Omental fat pad (tissue), 4 donors: ENCODE results near the gene NDUFS5. TPM values are rescaled to one million over a fixed set of nuclear protein-coding genes. Genes with fewer than 3 reads are reported as not detected.
"Not testable (repeated sequence)": the region's sequence is repeated elsewhere in the genome, so short reads cannot be mapped to it uniquely, and the experiment has no call there.

Experiments used
- ATAC-seq: fragments of 150-250 bp; one replicate; pipeline ENCODE4 v1.9.1; 2016; ENCODE audit warnings: mild to moderate bottlenecking, moderate library complexity; ENCODE audit not compliant: low FRiP score
- DNase-seq: peaks from one replicate; pipeline ENCODE4 v3.0.0-alpha.2; 2019; ENCODE audit warnings: low spot score
- total RNA-seq, 4 donors: library from RNA; depleted of rRNA; stranded (reverse); fragments of >200 nt; gene quantifications; one replicate each; pipeline ENCODE4 v1.1.0, GENCODE V29; 2016
- TF ChIP-seq, protein P1 (sequence below), 3 donors: fragments of 450-650 bp; IDR thresholded peaks; one replicate each; pipeline ENCODE4 v1.5.1; 2016 to 2017; ENCODE audit warnings: antibody characterized with exemption in 3 of 3, mild to moderate bottlenecking in 3 of 3, moderate library complexity in 2 of 3

The NDUFS5 gene
- total RNA-seq, 4 donors from 2014 or later = 304 to 609 (median 443) TPM

DNA sequence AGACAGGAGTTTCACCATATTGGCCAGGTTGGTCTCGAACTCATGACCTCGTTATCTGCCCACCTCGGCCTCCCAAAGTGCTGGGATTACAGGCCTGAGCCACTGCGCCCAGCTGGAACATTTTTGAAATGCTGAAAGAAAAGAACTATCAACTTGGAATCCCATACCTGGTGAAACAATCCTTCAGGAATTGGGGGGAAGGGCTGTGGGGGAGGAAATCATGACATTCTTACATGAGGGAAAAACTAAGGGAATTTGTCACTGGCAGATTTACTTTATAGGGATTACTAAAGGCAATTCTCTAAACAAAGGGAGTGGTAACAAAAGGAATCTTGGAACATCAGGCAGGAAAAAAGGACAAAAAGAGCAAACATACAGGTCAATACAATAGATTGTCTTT, 25.8 kb downstream of the NDUFS5 start:
- TF ChIP-seq, protein P1, sequence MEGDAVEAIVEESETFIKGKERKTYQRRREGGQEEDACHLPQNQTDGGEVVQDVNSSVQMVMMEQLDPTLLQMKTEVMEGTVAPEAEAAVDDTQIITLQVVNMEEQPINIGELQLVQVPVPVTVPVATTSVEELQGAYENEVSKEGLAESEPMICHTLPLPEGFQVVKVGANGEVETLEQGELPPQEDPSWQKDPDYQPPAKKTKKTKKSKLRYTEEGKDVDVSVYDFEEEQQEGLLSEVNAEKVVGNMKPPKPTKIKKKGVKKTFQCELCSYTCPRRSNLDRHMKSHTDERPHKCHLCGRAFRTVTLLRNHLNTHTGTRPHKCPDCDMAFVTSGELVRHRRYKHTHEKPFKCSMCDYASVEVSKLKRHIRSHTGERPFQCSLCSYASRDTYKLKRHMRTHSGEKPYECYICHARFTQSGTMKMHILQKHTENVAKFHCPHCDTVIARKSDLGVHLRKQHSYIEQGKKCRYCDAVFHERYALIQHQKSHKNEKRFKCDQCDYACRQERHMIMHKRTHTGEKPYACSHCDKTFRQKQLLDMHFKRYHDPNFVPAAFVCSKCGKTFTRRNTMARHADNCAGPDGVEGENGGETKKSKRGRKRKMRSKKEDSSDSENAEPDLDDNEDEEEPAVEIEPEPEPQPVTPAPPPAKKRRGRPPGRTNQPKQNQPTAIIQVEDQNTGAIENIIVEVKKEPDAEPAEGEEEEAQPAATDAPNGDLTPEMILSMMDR (IDR thresholded peaks at IDR 0.05) = no peak
- DNase-seq = no peak
- no peak for ATAC-seq

DNA sequence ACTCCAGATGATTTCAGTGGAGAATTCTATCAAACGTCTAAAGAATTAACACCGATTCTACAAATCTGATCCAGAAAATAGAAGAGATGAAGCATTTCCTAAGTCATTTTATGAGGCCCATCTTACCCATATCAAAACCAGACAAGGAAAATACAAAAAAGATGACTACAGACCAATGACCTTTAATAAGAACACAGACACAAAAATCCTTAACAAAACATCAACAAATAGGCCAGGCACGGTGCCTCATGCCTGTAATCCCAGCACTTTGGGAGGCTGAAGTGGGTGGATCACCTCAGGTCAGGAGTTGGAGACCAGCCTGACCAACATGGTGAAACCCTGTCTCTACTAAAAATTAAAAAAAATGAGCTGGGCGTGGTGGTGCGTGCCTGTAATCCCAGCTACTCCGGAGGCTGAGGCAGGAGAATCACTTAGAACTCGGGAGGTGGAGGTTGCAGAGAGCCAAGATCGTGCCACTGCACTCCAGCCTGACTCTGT, 29.1 kb downstream of the NDUFS5 start:
- not testable (repeated sequence) for DNase-seq, ATAC-seq

DNA sequence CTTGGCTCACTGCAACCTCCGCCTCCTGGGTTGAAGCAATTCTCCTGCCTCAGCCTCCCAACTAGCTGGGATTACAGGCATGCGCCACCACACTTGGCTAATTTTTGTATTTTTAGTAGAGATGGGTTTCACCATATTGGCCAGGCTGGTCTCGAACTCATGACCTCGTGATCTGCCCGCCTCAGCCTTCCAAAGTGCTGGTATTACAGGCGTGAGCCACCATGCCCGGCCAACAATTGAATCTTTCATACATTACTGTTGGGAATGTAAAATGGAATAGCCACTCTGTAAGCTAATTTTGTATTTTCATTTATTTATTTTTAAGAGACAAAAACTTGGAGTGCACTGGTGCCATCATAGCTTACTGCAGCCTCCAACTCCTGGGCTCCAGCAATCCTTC, 35.4 kb downstream of the NDUFS5 start:
- not testable (repeated sequence) for ATAC-seq, DNase-seq

DNA sequence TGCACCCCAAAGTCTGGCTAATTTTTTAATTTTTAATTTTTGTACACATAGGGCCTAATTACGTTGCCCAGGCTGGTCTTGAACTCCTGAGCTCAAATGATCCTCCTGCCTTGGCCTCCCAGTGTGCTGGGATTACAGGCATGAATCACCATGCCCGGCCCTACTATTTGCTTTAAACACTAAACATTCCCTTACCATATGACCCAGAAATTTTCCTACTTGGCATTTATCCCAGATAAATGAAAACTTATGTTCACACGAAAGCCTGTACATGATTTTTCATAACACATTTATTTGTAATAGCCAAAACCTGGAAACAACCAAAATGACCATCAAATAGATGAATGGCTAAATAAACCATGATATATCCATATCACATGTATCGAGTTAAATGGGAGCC, 35.8 kb downstream of the NDUFS5 start:
- TF ChIP-seq, protein P1 (IDR thresholded peaks at IDR 0.05) = no peak
- DNase-seq (no peak), ATAC-seq (no peak)

DNA sequence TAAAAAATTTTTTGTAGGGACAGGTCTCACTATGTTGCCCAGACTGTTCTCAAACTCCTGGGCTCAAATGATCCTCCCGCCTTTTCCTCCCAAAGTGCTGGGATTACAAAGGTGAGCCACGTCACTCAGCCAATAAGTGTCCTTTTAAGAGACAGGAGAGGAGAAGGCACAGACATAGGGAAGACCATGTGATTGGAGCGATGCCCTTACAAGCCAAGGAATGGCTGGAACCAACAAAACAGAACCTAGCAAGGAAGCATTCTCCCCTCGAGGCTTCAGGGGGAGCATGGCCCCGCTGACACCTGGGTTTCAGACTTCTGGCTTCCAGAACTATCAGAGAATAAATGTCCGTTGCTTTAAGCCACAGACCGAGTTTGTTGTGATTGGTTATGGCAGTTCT, 37.0 kb downstream of the NDUFS5 start:
- DNase-seq (no peak), ATAC-seq (no peak)
- TF ChIP-seq, protein P1 (IDR thresholded peaks at IDR 0.05) = no peak

DNA sequence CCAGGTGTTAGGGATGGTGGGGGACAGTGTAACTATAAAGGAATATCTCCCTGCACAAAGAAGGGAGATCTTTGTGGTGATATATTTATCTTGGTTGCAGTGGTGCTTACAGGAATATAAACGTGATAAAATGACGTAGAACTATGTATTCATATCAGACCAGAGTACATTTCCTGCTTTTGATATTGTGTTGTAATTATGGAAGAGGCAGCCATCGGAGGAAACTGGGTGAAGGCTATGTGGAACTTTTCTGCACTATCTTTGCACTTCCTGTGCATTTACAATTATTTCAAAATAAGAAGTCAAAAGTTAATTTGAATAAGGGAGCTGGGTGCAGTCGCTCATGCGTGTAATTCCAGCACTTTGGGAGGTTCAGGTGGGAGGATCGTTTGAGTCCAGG, 37.6 kb downstream of the NDUFS5 start:
- ATAC-seq = no peak
- TF ChIP-seq, protein P1 (IDR thresholded peaks at IDR 0.05) = no peak
- no peak for DNase-seq

DNA sequence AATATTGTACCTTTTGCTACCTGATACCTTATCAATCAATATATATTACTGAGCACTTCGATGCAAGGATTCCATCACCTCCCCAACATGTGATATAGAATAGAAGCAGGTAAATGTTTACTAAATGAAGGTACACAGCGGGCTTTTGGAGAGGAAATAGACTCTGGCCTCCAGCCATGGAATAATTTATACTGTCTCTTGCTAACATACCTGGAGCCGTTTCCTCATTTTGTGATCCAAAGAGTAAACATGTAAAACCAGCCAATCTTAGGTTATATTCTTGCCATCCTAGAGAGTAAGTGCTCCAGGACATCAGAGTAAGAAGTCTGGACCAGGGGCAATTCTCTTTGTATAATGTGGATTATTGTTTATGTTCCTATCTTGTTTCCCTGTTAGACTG, 39.4 kb downstream of the NDUFS5 start:
- no peak for DNase-seq
- no peak for ATAC-seq
- TF ChIP-seq, protein P1 (IDR thresholded peaks at IDR 0.05) = no peak

DNA sequence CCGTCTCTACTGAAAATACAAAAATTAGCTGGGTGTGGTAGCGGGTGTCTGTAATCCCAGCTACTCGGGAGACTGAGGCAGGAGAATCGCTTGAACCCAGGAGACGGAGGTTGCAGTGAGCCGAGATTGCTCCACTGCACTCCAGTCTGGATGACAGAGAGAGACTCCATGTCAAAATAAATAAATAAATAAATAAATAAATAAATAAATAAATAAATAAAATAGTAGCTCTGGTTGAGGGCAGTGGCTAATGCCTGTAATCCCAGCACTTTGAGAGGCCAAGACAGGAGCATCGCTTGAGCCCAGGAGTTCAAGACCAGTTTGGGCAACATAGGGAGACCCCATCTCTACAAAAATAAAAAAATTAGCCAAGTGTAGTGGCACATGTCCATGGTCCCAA, 42.1 kb downstream of the NDUFS5 start:
- ATAC-seq, DNase-seq: not testable (repeated sequence)

DNA sequence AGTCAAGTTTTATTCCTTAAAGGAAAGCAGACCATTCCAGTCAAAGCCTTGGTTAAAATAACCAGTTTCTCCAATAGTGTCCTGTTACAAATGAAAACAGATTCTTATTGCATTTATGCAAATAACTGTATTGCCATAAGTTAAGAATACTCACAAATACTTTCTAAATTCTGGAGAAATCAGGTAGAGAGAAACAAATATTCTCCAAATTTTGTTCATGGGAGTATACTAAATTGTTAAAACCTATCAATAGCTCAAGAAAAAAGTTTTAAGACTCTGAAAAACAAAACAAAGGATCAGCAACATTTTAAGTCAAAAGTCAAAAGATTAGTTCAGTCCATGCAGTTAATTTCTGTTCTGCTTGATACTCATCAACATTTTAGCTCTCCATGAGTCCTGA, 45.4 kb downstream of the NDUFS5 start:
- DNase-seq = not testable (repeated sequence)

More for the DNA sequence above, 45.4 kb downstream of the NDUFS5 start:
- ATAC-seq = not testable (repeated sequence)
